ENCODE data around the gene KIRREL3. TPM values are rescaled to one million over a fixed set of nuclear protein-coding genes. Genes with fewer than 3 reads are reported as not detected.

The KIRREL3 gene
- total and polyA plus RNA-seq, 4 donors, result 0.90 TPM; not detected in 3

DNA sequence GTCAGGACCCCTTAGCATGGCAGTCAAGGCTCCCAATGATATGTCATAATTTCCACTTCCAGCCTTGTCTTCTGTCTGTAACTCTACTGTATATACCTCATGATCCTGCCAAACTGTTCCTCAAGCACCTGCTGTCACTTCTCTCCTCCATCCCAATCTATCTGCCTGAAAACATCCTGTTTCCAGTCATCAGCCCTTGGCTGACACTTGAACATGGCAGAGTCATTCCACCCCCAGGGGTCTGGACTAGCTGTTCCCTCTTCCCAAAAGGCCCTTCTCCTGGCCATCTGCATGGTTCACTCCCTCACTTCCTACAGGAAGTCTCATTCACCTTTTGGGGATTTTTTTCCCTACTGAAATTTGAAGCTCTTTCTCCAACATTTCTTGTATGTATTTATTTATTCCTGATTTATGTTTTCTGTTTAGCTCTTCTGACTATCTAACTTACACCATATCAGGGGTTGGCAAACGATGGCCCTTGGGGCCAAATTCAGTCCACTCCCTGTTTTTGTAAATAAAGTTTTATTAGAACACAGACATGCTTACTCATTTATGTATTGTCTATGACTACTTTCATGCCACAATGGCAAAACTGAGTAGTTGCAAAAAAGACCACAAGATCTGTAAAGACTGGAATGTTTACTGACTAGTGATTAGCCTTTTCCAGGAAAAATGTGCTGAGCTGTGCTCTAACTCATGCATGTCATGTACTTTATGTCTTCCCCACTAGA is 278.4 kb downstream of the KIRREL3 start:
- H3K27me3 ChIP-seq (ENCODE audit: control insufficient read depth in 1 of 2, insufficient read depth in 2 of 2, low read length in 1 of 2), result no peaks in the 10 kb centered on the region
- intact Hi-C loops (cut with DNase I), result no loop called here
- 81 to 82% methylated on average over 1 of the region's 1 CpG for WGBS, 2 donors
- no peaks in the 10 kb centered on the region for H3K4me1 ChIP-seq (ENCODE audit: control insufficient read depth in 1 of 2, insufficient read depth in 2 of 2, low read length in 2 of 2)
- H3K9me3 ChIP-seq (ENCODE audit: control insufficient read depth, low read length), result no peaks in the 10 kb centered on the region
- no peak for DNase-seq
- no peaks in the 10 kb centered on the region for H3K36me3 ChIP-seq (ENCODE audit: control insufficient read depth in 1 of 2, insufficient read depth in 2 of 2, low read length in 1 of 2)
- H3K27ac ChIP-seq (ENCODE audit: low read depth in 1 of 2, low read length in 2 of 2), result no peak overlapping the region
- H3K4me3 ChIP-seq (ENCODE audit: low read length in 2 of 2), result no peak overlapping the region
- no peak for ATAC-seq (ENCODE audit: low FRiP score)

DNA sequence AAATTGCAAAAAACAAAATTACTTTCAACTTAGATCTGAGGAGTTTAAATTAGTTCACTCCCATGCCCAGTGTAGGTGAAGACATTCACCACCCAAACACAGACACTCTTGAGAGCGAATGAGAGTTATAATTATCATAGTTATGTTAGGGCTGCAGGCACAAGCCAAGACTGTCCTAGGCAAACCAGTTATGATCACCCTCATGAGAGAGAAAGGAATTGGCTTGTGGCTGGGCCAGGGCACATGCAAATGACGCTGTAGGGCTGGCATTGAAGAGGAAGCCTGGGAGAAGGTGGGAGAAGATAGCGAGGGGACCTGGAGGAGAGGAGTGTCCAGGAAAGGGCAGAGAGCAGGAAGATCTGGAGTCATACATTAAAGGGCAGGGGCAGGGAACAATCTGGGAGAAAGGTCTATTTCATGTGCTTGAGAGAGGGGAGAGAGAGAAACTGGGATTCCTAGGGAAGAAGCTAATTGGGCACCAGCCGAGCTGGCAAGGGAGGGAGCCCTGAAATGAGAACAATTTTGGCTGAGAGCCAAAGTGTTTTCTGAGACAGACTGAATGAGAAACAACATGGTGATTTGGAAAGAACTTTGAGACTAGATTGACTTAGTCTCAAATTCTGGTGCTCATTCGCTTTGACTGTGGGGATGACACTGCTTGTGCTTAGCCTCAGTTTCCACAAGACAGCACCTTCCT is 279.9 kb downstream of the KIRREL3 start:
- Histone ChIP-seq H3K9me3 (ENCODE audit: control insufficient read depth, low read length) (no peaks in the 10 kb centered on the region), H3K27ac (ENCODE audit: low read depth in 1 of 2, low read length in 2 of 2) (no peak overlapping the region), H3K27me3 (ENCODE audit: control insufficient read depth in 1 of 2, insufficient read depth in 2 of 2, low read length in 1 of 2) (no peaks in the 10 kb centered on the region), H3K4me1 (ENCODE audit: control insufficient read depth in 1 of 2, insufficient read depth in 2 of 2, low read length in 2 of 2) (no peaks in the 10 kb centered on the region), H3K4me3 (ENCODE audit: low read length in 2 of 2) (no peak overlapping the region), H3K36me3 (ENCODE audit: control insufficient read depth in 1 of 2, insufficient read depth in 2 of 2, low read length in 1 of 2) (no peaks in the 10 kb centered on the region)
- DNase-seq (no peak), ATAC-seq (ENCODE audit: low FRiP score) (no peak)
- WGBS, 2 donors, result 60 to 61% methylated on average over 5 of the region's 5 CpGs
- intact Hi-C loops (cut with DNase I), result no loop called here

DNA sequence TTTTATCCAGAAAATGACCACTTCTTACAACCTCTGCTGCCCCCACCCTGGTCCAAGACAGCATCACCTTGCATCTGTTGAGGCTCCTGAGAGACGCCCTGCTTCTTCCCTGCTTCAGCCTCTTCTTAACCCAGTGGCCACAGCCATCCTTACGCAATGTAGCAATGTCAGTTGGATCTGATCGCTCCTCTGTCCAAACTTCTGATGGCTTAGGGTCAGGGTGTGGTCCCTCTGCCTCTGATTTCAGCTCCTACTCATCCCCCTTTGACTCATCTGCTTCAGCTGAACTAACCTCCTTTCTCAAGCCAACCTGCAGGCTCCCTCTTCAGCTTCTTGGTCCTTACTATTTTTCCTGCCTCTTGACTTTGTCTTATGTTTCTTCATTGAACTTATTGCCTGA is 280.8 kb downstream of the KIRREL3 start:
- no peaks in the 10 kb centered on the region for H3K27me3 ChIP-seq (ENCODE audit: control insufficient read depth in 1 of 2, insufficient read depth in 2 of 2, low read length in 1 of 2)
- H3K9me3 ChIP-seq (ENCODE audit: control insufficient read depth, low read length), result no peaks in the 10 kb centered on the region
- intact Hi-C loops (cut with DNase I), result no loop called here
- 88 to 92% methylated on average over 3 of the region's 3 CpGs for WGBS, 2 donors
- DNase-seq, result no peak
- no peak overlapping the region for H3K27ac ChIP-seq (ENCODE audit: low read depth in 1 of 2, low read length in 2 of 2)
- no peak for ATAC-seq (ENCODE audit: low FRiP score)
- no peak overlapping the region for H3K4me3 ChIP-seq (ENCODE audit: low read length in 2 of 2)
- no peaks in the 10 kb centered on the region for H3K4me1 ChIP-seq (ENCODE audit: control insufficient read depth in 1 of 2, insufficient read depth in 2 of 2, low read length in 2 of 2)
- no peaks in the 10 kb centered on the region for H3K36me3 ChIP-seq (ENCODE audit: control insufficient read depth in 1 of 2, insufficient read depth in 2 of 2, low read length in 1 of 2)

DNA sequence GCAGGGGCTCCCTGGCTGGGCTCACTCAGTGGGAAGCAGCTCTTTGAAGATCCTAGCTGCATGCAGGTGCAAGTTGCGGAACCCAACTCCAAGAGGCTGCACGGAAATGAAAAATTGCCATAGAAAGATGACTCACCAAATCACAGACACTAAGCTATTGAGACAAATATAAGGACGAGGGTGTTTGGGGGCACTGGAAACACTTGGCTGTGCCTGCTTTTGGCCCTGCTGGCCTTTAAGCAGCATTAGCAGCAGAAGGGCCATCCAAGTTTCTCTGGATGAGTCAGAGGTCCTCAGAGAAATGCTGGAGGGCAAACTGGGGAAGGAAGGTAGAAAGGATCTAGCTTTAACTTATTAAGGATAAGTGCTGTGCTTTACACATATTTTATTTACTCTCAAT is 282.3 kb downstream of the KIRREL3 start:
- DNase-seq, result no peak
- no peak for ATAC-seq (ENCODE audit: low FRiP score)
- Histone ChIP-seq H3K27ac (ENCODE audit: low read depth in 1 of 2, low read length in 2 of 2) (no peak overlapping the region), H3K36me3 (ENCODE audit: control insufficient read depth in 1 of 2, insufficient read depth in 2 of 2, low read length in 1 of 2) (no peaks in the 10 kb centered on the region), H3K9me3 (ENCODE audit: control insufficient read depth, low read length) (no peaks in the 10 kb centered on the region), H3K4me3 (ENCODE audit: low read length in 2 of 2) (no peak overlapping the region), H3K4me1 (ENCODE audit: control insufficient read depth in 1 of 2, insufficient read depth in 2 of 2, low read length in 2 of 2) (no peaks in the 10 kb centered on the region), H3K27me3 (ENCODE audit: control insufficient read depth in 1 of 2, insufficient read depth in 2 of 2, low read length in 1 of 2) (no peaks in the 10 kb centered on the region)
- intact Hi-C loops (cut with DNase I), result no loop called here
- 64 to 74% methylated on average over 3 of the region's 3 CpGs for WGBS, 2 donors

DNA sequence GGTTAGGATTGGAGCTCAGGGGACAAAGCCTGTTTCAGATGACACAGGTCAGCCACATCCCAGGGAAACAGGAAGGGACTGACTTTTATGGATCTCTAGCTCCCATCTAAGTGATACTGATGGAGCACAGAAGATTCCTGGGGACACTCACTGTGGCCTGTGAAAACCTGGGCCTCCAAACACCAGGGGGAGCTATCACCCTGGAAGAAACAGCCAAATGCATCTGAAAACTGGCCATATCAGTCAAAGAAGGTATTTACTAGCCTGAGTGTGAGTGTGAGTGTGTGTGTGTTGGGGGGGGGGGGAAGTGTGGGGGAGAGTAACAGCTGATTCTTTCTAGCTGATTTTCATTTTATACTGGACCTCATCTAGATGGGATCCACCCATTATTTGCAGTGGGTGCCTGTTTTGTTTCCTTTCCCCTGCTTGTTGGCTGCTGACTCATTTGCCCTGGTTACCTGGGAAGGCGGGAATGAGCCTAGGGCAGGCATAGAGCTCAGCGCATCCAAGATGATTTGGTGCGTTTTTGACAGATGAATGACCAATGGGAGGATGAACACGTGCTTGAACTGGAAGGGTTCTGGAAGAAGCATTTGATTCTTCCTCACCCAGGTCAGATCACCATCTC is 284.0 kb downstream of the KIRREL3 start:
- no peak for ATAC-seq (ENCODE audit: low FRiP score)

DNA sequence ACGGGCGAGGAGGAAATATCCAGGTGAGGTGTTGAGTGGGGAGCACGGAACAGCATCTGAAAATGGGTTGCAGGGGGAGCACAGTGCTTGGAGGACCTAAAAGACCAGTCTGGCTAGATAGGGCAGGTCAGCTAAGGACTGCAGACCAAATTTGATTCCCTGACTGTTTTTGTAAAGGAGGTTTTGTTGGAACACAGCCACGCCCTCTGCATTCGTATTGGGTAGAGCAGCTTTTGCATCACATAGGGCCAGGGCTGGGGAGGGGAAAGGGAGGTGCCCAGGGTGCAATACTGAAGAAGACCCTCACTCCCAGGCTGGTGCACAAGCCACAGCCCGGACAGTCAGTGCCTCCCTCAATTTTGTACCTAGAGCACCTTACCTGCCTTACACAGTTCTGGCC is 286.8 kb downstream of the KIRREL3 start:
- no peaks in the 10 kb centered on the region for H3K36me3 ChIP-seq (ENCODE audit: control insufficient read depth in 1 of 2, insufficient read depth in 2 of 2, low read length in 1 of 2)
- no peaks in the 10 kb centered on the region for H3K9me3 ChIP-seq (ENCODE audit: control insufficient read depth, low read length)
- intact Hi-C loops (cut with DNase I), result no loop called here
- no peak for ATAC-seq (ENCODE audit: low FRiP score)
- DNase-seq, result no peak
- no peaks in the 10 kb centered on the region for H3K27me3 ChIP-seq (ENCODE audit: control insufficient read depth in 1 of 2, insufficient read depth in 2 of 2, low read length in 1 of 2)
- 78 to 91% methylated on average over 6 of the region's 6 CpGs for WGBS, 2 donors
- H3K4me1 ChIP-seq (ENCODE audit: control insufficient read depth in 1 of 2, insufficient read depth in 2 of 2, low read length in 2 of 2), result no peaks in the 10 kb centered on the region
- no peak overlapping the region for H3K27ac ChIP-seq (ENCODE audit: low read depth in 1 of 2, low read length in 2 of 2)
- H3K4me3 ChIP-seq (ENCODE audit: low read length in 2 of 2), result no peak overlapping the region

More for the DNA sequence above, 284.0 kb downstream of the KIRREL3 start:
- H3K27ac ChIP-seq (ENCODE audit: low read depth in 1 of 2, low read length in 2 of 2), result no peak overlapping the region
- no peaks in the 10 kb centered on the region for H3K27me3 ChIP-seq (ENCODE audit: control insufficient read depth in 1 of 2, insufficient read depth in 2 of 2, low read length in 1 of 2)
- no peaks in the 10 kb centered on the region for H3K36me3 ChIP-seq (ENCODE audit: control insufficient read depth in 1 of 2, insufficient read depth in 2 of 2, low read length in 1 of 2)
- 65 to 68% methylated on average over 4 of the region's 4 CpGs for WGBS, 2 donors
- DNase-seq, result no peak
- intact Hi-C loops (cut with DNase I), result no loop called here
- H3K9me3 ChIP-seq (ENCODE audit: control insufficient read depth, low read length), result no peaks in the 10 kb centered on the region
- no peaks in the 10 kb centered on the region for H3K4me1 ChIP-seq (ENCODE audit: control insufficient read depth in 1 of 2, insufficient read depth in 2 of 2, low read length in 2 of 2)
- no peak overlapping the region for H3K4me3 ChIP-seq (ENCODE audit: low read length in 2 of 2)

DNA sequence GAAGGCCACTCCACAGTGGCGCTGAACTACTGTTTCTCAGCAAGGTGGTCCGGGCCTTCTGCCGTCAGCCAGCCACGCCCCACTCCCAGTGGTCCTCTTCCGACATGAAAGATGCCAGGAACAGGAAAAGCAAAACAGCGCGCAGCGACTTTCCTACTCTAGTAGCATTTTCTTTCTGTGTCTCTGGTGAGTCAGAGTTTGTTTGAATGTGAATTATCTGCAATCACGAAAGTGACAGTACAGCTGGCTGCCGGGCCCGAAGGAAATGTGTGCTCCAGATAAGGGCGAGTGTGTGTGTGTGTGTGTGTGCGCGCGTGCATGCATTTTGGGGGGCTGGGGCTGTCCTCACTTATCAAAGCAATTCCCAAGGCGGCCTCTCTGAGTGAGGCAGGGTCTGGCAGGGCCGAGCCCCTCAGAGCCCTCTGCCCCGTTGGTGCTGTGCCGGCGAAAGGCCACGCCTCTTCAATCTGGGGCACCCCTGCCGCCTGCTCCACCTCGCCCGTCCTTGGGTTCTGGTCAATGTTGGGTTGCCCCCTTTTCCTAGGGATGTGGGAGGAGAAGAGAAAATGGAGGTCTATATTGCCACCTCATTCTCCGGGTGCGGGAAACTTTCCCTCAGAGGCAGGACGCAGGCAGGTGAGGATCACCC is 288.5 kb downstream of the KIRREL3 start:
- H3K9me3 ChIP-seq (ENCODE audit: control insufficient read depth, low read length), result no peaks in the 10 kb centered on the region
- intact Hi-C loops (cut with DNase I), result no loop called here
- 60 to 76% methylated on average over 27 of the region's 27 CpGs for WGBS, 2 donors
- no peak overlapping the region for H3K4me3 ChIP-seq (ENCODE audit: low read length in 2 of 2)
- ATAC-seq (ENCODE audit: low FRiP score), result no peak
- H3K27ac ChIP-seq (ENCODE audit: low read depth in 1 of 2, low read length in 2 of 2), result no peak overlapping the region
- no peaks in the 10 kb centered on the region for H3K27me3 ChIP-seq (ENCODE audit: control insufficient read depth in 1 of 2, insufficient read depth in 2 of 2, low read length in 1 of 2)
- no peaks in the 10 kb centered on the region for H3K4me1 ChIP-seq (ENCODE audit: control insufficient read depth in 1 of 2, insufficient read depth in 2 of 2, low read length in 2 of 2)
- H3K36me3 ChIP-seq (ENCODE audit: control insufficient read depth in 1 of 2, insufficient read depth in 2 of 2, low read length in 1 of 2), result no peaks in the 10 kb centered on the region
- DNase-seq, result no peak

DNA sequence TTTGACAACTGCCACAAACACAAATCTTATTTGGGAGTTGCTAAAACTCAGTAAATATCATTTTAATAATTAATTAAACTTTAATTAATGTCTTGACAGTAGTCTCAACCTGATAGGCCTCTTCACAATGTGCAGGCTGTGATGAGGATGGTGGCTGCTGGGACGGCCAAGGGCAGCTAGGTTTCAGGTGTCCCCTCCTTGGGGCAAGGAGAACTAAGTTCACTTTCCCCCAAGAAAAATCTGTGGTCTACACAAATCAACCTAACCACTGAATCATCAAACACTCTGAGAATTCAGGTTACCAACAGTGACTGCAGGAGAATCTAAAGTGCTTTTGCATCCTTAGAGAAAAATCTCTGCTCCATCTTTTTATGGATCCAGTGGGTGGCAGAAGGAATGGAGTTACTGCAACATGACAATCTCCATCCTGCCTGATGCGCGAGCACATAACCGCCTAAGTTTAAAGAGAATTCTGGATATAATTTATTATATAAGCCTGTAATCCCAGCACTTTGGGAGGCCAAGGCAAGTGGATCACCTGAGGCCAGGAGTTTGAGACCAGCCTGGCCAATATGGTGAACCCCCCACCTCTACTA is 289.7 kb downstream of the KIRREL3 start:
- ATAC-seq (ENCODE audit: low FRiP score), result no peak
- H3K27me3 ChIP-seq (ENCODE audit: control insufficient read depth in 1 of 2, insufficient read depth in 2 of 2, low read length in 1 of 2), result no peaks in the 10 kb centered on the region
- WGBS, 2 donors, result 80 to 90% methylated on average over 4 of the region's 4 CpGs

More for the DNA sequence above, 289.7 kb downstream of the KIRREL3 start:
- no peak for DNase-seq
- intact Hi-C loops (cut with DNase I), result no loop called here
- no peaks in the 10 kb centered on the region for H3K4me1 ChIP-seq (ENCODE audit: control insufficient read depth in 1 of 2, insufficient read depth in 2 of 2, low read length in 2 of 2)
- H3K27ac ChIP-seq (ENCODE audit: low read depth in 1 of 2, low read length in 2 of 2), result no peak overlapping the region
- no peak overlapping the region for H3K4me3 ChIP-seq (ENCODE audit: low read length in 2 of 2)
- no peaks in the 10 kb centered on the region for H3K36me3 ChIP-seq (ENCODE audit: control insufficient read depth in 1 of 2, insufficient read depth in 2 of 2, low read length in 1 of 2)
- no peaks in the 10 kb centered on the region for H3K9me3 ChIP-seq (ENCODE audit: control insufficient read depth, low read length)
